Mesothelial cell of epicardium (in vitro differentiated cells): Measurements from ENCODE around the gene PKNOX2. TPM values are rescaled to one million over a fixed set of nuclear protein-coding genes. Genes with fewer than 3 reads are reported as not detected.
"Not testable (repeated sequence)": the region's sequence is repeated elsewhere in the genome, so short reads cannot be mapped to it uniquely, and the experiment has no call there.

ENCODE experiments used
- DNase-seq, 2 experiments: peaks; one replicate each; pipeline ENCODE4 v3.0.0; 2021; ENCODE audit warnings: low spot score in 2 of 2; ENCODE audit not compliant: unreplicated experiment in 2 of 2
- H3K27ac Mint-ChIP-seq: 2 replicates; pipeline ENCODE4 v1.8.0; 2021; ENCODE audit warnings: mixed read lengths
- H3K27me3 Mint-ChIP-seq: 2 replicates; pipeline ENCODE4 v1.8.0; 2021; ENCODE audit warnings: low read depth, mixed read lengths
- H3K36me3 Mint-ChIP-seq: 2 replicates; pipeline ENCODE4 v1.8.0; 2021; ENCODE audit warnings: mixed read lengths
- H3K4me1 Mint-ChIP-seq: 2 replicates; pipeline ENCODE4 v1.8.0; 2021; ENCODE audit warnings: mixed read lengths
- H3K4me3 Mint-ChIP-seq: 2 replicates; pipeline ENCODE4 v1.8.0; 2021; ENCODE audit warnings: mild to moderate bottlenecking, moderate library complexity, mixed read lengths
- H3K9me3 Mint-ChIP-seq: 2 replicates; pipeline ENCODE4 v1.8.0; 2021; ENCODE audit warnings: mixed read lengths
- total RNA-seq: library from RNA; stranded (reverse); gene quantifications from 3 replicates; pipeline ENCODE4 v1.2.1, GENCODE V29; 2021
- TF ChIP-seq, protein P1 (sequence below): fragments of 200-600 bp; sonication (generic); IDR thresholded peaks from one replicate; pipeline ENCODE4 v1.5.0; 2021; ENCODE audit warnings: antibody characterized with exemption; ENCODE audit not compliant: unreplicated experiment

The PKNOX2 gene
- total RNA-seq, 1 donor from 2014 or later: 22.2 TPM

DNA sequence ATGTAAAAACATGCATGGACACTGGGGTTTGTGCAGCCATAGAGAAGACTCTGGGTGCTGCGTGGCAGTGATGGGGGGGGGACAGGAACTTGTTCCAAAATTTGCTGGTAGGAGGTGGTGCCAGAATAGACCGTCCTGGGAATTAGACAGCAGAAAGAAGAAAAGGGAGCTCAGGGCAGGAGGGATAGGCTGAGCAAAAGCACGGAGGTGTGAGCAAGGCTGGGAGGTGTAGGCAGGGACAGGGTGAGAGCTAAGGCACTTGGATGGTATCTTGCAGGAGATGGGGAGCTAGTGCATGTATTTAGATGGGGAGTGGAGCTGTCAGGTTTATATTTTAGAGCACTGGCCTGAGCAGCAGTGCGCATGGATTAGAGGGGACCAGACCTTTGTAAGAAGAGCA is 53.8 kb downstream of the PKNOX2 start:
- no peak overlapping the region for H3K27ac Mint-ChIP-seq

DNA sequence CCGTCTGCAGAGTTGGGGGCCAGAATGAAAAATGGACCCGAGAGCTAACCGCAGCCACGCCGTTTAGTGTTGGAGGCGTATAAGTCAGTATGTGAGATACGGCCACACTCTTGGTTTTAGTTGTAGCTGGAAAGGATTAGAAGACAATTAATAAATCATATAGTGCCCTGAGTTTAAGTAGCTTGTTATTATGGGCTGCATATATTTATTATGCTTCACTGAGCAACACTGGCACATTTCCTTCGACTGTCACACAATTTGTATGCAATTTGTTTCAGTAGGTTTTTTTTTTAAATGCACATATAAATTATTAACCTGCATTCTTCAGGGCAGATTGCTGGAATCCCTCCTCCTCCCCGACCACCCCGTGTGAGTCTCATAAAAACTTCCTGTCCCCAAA is 56.9 kb downstream of the PKNOX2 start:
- Mint-ChIP-seq H3K9me3 (no peaks in the 10 kb centered on the region), H3K27ac (no peak overlapping the region), H3K27me3 (peaks cover 6% of the 10 kb centered on the region), H3K4me3 (no peak overlapping the region), H3K4me1 (peaks cover 63% of the 10 kb centered on the region), H3K36me3 (no peaks in the 10 kb centered on the region)
- no peak for DNase-seq
- TF ChIP-seq, protein P1, sequence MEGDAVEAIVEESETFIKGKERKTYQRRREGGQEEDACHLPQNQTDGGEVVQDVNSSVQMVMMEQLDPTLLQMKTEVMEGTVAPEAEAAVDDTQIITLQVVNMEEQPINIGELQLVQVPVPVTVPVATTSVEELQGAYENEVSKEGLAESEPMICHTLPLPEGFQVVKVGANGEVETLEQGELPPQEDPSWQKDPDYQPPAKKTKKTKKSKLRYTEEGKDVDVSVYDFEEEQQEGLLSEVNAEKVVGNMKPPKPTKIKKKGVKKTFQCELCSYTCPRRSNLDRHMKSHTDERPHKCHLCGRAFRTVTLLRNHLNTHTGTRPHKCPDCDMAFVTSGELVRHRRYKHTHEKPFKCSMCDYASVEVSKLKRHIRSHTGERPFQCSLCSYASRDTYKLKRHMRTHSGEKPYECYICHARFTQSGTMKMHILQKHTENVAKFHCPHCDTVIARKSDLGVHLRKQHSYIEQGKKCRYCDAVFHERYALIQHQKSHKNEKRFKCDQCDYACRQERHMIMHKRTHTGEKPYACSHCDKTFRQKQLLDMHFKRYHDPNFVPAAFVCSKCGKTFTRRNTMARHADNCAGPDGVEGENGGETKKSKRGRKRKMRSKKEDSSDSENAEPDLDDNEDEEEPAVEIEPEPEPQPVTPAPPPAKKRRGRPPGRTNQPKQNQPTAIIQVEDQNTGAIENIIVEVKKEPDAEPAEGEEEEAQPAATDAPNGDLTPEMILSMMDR: no peak

More for the DNA sequence above, 53.8 kb downstream of the PKNOX2 start:
- H3K9me3 Mint-ChIP-seq: no peaks in the 10 kb centered on the region
- H3K36me3 Mint-ChIP-seq: no peaks in the 10 kb centered on the region
- H3K4me1 Mint-ChIP-seq: peaks cover 74% of the 10 kb centered on the region
- DNase-seq: no peak
- H3K27me3 Mint-ChIP-seq: peaks cover 4% of the 10 kb centered on the region
- no peak overlapping the region for H3K4me3 Mint-ChIP-seq
- TF ChIP-seq, protein P1: no peak

DNA sequence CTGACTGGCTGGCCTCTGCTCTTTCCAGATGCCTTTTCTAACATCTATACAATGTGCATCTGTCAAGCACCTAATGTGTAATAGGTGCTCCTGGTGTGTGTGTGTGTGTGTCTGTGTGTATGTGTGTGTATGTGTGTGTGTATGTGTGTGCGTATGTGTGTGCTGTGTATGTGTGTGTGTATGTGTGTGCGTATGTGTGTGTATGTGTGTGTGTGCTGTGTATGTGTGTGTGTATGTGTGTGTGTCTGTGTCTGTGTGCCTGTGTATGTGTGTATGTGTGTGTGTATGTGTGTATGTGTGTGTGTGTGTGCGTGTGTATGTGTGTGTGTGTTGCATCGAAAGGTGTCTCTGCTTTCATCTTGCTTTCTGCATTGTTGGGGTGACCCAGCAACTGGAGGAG is 57.9 kb downstream of the PKNOX2 start:
- Mint-ChIP-seq H3K9me3 (no peaks in the 10 kb centered on the region), H3K4me3 (no peak overlapping the region), H3K4me1 (peaks cover 55% of the 10 kb centered on the region), H3K27ac (no peak overlapping the region), H3K27me3 (peaks cover 4% of the 10 kb centered on the region), H3K36me3 (no peaks in the 10 kb centered on the region)
- TF ChIP-seq, protein P1: no peak
- no peak for DNase-seq

DNA sequence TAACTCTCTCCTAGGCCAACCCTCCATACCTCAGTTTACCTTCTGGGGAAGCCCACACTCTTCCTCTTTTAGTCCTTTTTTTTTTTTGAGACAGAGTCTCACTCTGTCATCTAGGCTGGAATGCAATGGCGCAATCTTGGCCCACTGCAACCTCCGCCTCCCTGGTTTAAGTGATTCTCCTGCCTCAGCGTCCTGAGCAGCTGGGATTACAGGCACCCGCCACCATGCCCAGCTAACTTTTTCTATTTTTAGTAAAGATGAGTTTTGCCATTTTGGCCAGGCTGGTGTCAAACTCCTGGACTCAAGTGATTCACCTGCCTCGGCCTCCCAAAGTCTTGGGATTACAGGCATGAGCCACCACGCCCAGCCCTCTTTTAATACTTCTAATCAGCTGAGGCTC is 58.6 kb downstream of the PKNOX2 start:
- H3K4me1 Mint-ChIP-seq: peaks cover 51% of the 10 kb centered on the region
- not testable (repeated sequence) for H3K27ac Mint-ChIP-seq, H3K4me3 Mint-ChIP-seq, DNase-seq, H3K9me3 Mint-ChIP-seq, H3K36me3 Mint-ChIP-seq, H3K27me3 Mint-ChIP-seq

DNA sequence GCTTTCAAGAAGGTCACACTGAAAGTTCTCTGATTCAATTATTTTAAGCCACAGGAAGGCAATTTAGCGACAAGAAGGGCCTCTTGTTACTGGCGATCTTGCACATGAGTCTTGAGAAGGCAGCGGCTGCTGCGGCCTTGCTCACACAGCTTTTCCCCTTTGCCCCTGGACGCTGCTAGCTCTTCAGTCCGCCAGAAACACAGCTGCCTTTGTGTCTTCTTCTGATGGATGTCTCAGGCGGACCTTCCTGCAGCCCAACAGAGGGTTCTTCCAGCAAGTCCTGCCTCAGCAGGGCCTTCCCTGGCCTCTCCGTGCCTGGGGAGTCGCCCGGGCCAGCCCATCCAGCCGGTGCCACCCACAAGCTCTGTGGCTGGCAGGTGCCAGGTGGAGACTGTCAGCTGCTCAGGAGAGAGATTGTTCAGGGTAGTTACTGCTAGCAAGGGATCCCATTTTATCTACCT is 59.4 kb downstream of the PKNOX2 start:
- no peak for DNase-seq
- no peak overlapping the region for H3K27ac Mint-ChIP-seq

DNA sequence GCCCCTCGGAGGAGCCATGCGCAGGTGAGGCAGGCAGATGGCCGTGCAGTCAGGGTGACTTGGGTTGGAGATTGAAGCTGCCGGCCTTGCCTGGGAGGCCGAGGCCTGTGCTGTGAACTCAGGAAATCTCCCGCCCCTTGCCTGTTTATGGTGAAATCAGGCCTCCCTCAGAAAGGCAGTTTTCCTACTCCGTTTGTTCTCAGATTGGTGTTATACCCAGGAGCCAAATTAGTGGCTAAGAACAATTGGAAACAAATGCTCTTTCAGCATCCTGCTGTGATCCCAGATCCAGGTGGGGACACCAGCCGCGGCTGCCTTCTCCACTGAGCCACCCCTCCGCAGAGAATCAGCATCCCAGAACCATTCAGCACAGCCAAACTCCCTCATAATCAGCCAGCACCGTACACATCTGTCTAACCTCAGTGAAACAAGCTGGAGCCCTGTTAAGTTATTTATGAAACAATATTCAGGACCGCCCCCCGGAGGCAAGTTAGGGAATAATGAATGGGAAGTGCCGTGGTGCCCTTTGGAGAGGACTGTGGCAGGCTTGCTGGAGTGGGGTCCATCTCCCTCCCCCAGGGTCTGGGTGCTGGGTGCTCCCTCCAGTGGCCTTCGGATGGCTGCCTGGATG is 60.0 kb downstream of the PKNOX2 start:
- no peak for DNase-seq
- peaks cover 5% of the 10 kb centered on the region for H3K27me3 Mint-ChIP-seq
- TF ChIP-seq, protein P1: peak; percentile 30
- no peaks in the 10 kb centered on the region for H3K36me3 Mint-ChIP-seq
- no peak overlapping the region for H3K4me3 Mint-ChIP-seq
- H3K27ac Mint-ChIP-seq: no peak overlapping the region
- H3K4me1 Mint-ChIP-seq: peaks cover 53% of the 10 kb centered on the region
- no peaks in the 10 kb centered on the region for H3K9me3 Mint-ChIP-seq

More for the DNA sequence above, 59.4 kb downstream of the PKNOX2 start:
- Mint-ChIP-seq H3K27me3 (peaks cover 5% of the 10 kb centered on the region), H3K36me3 (no peaks in the 10 kb centered on the region), H3K4me1 (peaks cover 53% of the 10 kb centered on the region), H3K9me3 (no peaks in the 10 kb centered on the region), H3K4me3 (no peak overlapping the region)
- TF ChIP-seq, protein P1: no peak
